AG10803 (cell line): ENCODE measurements around the gene CROCC2.
A peak's percentile ranks its signal among the peaks of the same experiment; 100 is the strongest.

Experiments used
- DNase-seq: peaks from one replicate; pipeline ENCODE4 v3.0.0; 2010; ENCODE audit warnings: low read depth
- H3K4me3 ChIP-seq: 2 replicates; pipeline ENCODE4 v1.5.1; 2011; ENCODE audit warnings: mild to moderate bottlenecking, low read length, control low read depth
- CTCF ChIP-seq: conservative IDR thresholded peaks from 2 replicates; pipeline ENCODE4 v1.5.1; 2011; ENCODE audit warnings: mild to moderate bottlenecking, low read length, control low read depth, inconsistent platforms

CROCC2 gene

GRCh38 chr2:240889601-240890560, 16.3 kb upstream of the CROCC2 start:
- no peak overlapping the region for H3K4me3 ChIP-seq
- TF ChIP-seq CTCF = no peak
- DNase-seq = no peak

- no peak for DNase-seq
- no peak for TF ChIP-seq CTCF
- H3K4me3 ChIP-seq = no peak overlapping the region
These were observed 15.4 kb upstream of the CROCC2 start for GRCh38 chr2:240890691-240891090.

GRCh38 chr2:240891492-240892340, 14.4 kb upstream of the CROCC2 start:
- TF ChIP-seq CTCF = no peak
- DNase-seq = no peak
- H3K4me3 ChIP-seq = no peak overlapping the region

GRCh38 chr2:240892356-240892755, 13.8 kb upstream of the CROCC2 start:
- TF ChIP-seq CTCF = no peak
- DNase-seq = no peak
- no peak overlapping the region for H3K4me3 ChIP-seq

- TF ChIP-seq CTCF = no peak
- no peak overlapping the region for H3K4me3 ChIP-seq
- DNase-seq = no peak
These were observed 13.2 kb upstream of the CROCC2 start for GRCh38 chr2:240892925-240893324.

GRCh38 chr2:240893363-240893844, 12.7 kb upstream of the CROCC2 start:
- DNase-seq = peak; percentile 31
- no peak for TF ChIP-seq CTCF
- no peak overlapping the region for H3K4me3 ChIP-seq
